ENCODE data around the gene FAM135A.
"Not testable (repeated sequence)": the region's sequence is repeated elsewhere in the genome, so short reads cannot be mapped to it uniquely, and the experiment has no call there.

DNA sequence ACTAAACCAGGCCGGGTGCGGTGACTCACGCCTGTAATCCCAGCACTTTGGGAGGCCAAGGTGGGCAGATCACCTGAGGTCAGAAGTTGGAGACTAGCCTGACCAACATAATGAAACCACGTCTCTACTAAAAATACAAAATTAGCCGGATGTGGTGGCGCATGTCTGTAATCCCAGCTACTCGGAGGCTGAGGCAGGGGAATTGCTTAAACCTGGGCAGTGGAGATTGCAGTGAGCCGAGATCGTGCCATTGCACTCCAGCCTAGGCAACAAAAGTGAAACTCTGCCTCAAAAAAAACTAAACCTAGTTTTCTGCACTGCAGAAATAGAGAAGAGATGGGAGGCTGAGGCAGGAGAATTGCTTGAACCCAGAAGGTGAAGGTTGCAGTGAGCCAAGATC is 73.3 kb downstream of the FAM135A start:
- TF ChIP-seq, protein P1, sequence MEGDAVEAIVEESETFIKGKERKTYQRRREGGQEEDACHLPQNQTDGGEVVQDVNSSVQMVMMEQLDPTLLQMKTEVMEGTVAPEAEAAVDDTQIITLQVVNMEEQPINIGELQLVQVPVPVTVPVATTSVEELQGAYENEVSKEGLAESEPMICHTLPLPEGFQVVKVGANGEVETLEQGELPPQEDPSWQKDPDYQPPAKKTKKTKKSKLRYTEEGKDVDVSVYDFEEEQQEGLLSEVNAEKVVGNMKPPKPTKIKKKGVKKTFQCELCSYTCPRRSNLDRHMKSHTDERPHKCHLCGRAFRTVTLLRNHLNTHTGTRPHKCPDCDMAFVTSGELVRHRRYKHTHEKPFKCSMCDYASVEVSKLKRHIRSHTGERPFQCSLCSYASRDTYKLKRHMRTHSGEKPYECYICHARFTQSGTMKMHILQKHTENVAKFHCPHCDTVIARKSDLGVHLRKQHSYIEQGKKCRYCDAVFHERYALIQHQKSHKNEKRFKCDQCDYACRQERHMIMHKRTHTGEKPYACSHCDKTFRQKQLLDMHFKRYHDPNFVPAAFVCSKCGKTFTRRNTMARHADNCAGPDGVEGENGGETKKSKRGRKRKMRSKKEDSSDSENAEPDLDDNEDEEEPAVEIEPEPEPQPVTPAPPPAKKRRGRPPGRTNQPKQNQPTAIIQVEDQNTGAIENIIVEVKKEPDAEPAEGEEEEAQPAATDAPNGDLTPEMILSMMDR (tag by site-specific recombination; IDR thresholded peaks at IDR 0.05), result not testable (repeated sequence)
- not testable (repeated sequence) for TF ChIP-seq ZNF184, ZNF629 (tag by site-specific recombination; IDR thresholded peaks at IDR 0.05)
- TF ChIP-seq, protein P2, sequence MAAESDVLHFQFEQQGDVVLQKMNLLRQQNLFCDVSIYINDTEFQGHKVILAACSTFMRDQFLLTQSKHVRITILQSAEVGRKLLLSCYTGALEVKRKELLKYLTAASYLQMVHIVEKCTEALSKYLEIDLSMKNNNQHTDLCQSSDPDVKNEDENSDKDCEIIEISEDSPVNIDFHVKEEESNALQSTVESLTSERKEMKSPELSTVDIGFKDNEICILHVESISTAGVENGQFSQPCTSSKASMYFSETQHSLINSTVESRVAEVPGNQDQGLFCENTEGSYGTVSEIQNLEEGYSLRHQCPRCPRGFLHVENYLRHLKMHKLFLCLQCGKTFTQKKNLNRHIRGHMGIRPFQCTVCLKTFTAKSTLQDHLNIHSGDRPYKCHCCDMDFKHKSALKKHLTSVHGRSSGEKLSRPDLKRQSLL (tag by site-specific recombination; IDR thresholded peaks at IDR 0.05), result not testable (repeated sequence)

All from HEK293 (cell line).